ENCODE results near the gene TUBGCP3. TPM values are rescaled to one million over a fixed set of nuclear protein-coding genes. Genes with fewer than 3 reads are reported as not detected.

Gene TUBGCP3
- total RNA-seq, 6 donors from 2014 or later, result 27.7 to 50.3 (median 34.9) TPM

- no peaks in the 10 kb centered on the region for H3K36me3 ChIP-seq
- H3K9me3 ChIP-seq, result no peaks in the 10 kb centered on the region
- TF ChIP-seq POLR2A (IDR thresholded peaks at IDR 0.05), result no peak
- no peak for TF ChIP-seq CTCF (IDR thresholded peaks at IDR 0.05)
- no peak for TF ChIP-seq EP300 (IDR thresholded peaks at IDR 0.05)
- no peak for TF ChIP-seq POLR2AphosphoS5 (IDR thresholded peaks at IDR 0.05)
- no peak for DNase-seq
- WGBS, 2 donors, result 69 to 71% methylated on average over 33 of the region's 33 CpGs
- no peaks in the 10 kb centered on the region for H3K27me3 ChIP-seq
- peak overlapping the region; percentile 96 to 99 (median 98) for H3K27ac ChIP-seq
- no peak for ATAC-seq (ENCODE audit: low FRiP score in 2 of 2)
- H3K4me3 ChIP-seq, result peak overlapping the region; percentile 57 to 99 (median 84)
- peaks cover 16 to 19% (median 17%) of the 10 kb centered on the region in 4 donors for H3K4me1 ChIP-seq
Observed at GRCh38 chr13:112588490-112589297, 741 bp upstream of the TUBGCP3 start.

GRCh38 chr13:112587212-112587763, 665 bp downstream of the TUBGCP3 start:
- ATAC-seq (ENCODE audit: low FRiP score in 2 of 2) (peak; percentile 90 to 96), DNase-seq (peak; percentile 90 to 95)
- H3K4me1 ChIP-seq, result peaks cover 16 to 19% (median 17%) of the 10 kb centered on the region in 4 donors
- no peaks in the 10 kb centered on the region for H3K9me3 ChIP-seq
- H3K36me3 ChIP-seq, result no peaks in the 10 kb centered on the region
- H3K27me3 ChIP-seq, result no peaks in the 10 kb centered on the region
- H3K4me3 ChIP-seq, result peak overlapping the region; percentile 57 to 99 (median 84)
- WGBS, 2 donors, result 0 to 1% methylated on average over 25 of the region's 42 CpGs
- H3K27ac ChIP-seq, result peak overlapping the region; percentile 96 to 99 (median 98)
- TF ChIP-seq CTCF (IDR thresholded peaks at IDR 0.05), result no peak
- peak in 1 of 4 donors; percentile 27 for TF ChIP-seq POLR2A (IDR thresholded peaks at IDR 0.05)
- TF ChIP-seq POLR2AphosphoS5 (IDR thresholded peaks at IDR 0.05), result peak in 1 of 2 donors; percentile 84
- no peak for TF ChIP-seq EP300 (IDR thresholded peaks at IDR 0.05)

GRCh38 chr13:112586334-112586960, 1.5 kb downstream of the TUBGCP3 start:
- WGBS, 2 donors, result 76 to 77% methylated on average over 6 of the region's 6 CpGs
- TF ChIP-seq POLR2AphosphoS5 (IDR thresholded peaks at IDR 0.05) (no peak), CTCF (IDR thresholded peaks at IDR 0.05) (no peak), POLR2A (IDR thresholded peaks at IDR 0.05) (no peak), EP300 (IDR thresholded peaks at IDR 0.05) (no peak)
- H3K27me3 ChIP-seq, result no peaks in the 10 kb centered on the region
- peaks cover 16 to 19% (median 17%) of the 10 kb centered on the region in 4 donors for H3K4me1 ChIP-seq
- no peak for DNase-seq
- H3K36me3 ChIP-seq, result no peaks in the 10 kb centered on the region
- ATAC-seq (ENCODE audit: low FRiP score in 2 of 2), result no peak
- H3K4me3 ChIP-seq, result peak overlapping the region in 2 of 4 donors; percentile 98 to 99
- H3K9me3 ChIP-seq, result no peaks in the 10 kb centered on the region
- H3K27ac ChIP-seq, result peak overlapping the region; percentile 96 to 99 (median 98)

- DNase-seq, result peak in 1 of 2 donors; percentile 71
- Histone ChIP-seq H3K4me3 (no peak overlapping the region), H3K27me3 (no peaks in the 10 kb centered on the region), H3K4me1 (peaks cover 15 to 33% (median 15%) of the 10 kb centered on the region in 4 donors), H3K36me3 (no peaks in the 10 kb centered on the region), H3K27ac (peak overlapping the region; percentile 43 to 62 (median 52)), H3K9me3 (no peaks in the 10 kb centered on the region)
- WGBS, 2 donors, result 70 to 82% methylated on average over 11 of the region's 11 CpGs
- peak in 1 of 2 donors; percentile 38 for ATAC-seq (ENCODE audit: low FRiP score in 2 of 2)
- TF ChIP-seq CTCF (IDR thresholded peaks at IDR 0.05) (no peak), POLR2A (IDR thresholded peaks at IDR 0.05) (peak in 1 of 4 donors; percentile 12), POLR2AphosphoS5 (IDR thresholded peaks at IDR 0.05) (peak in 1 of 2 donors; percentile 15), EP300 (IDR thresholded peaks at IDR 0.05) (no peak)
Observed at GRCh38 chr13:112583592-112584277, 4.2 kb downstream of the TUBGCP3 start.

All from upper lobe of left lung (tissue), 6 donors.